IMR-90 (cell line): ENCODE data around the gene CDH13.

Experiments
- BHLHE40 ChIP-seq: fragments of 150-350 bp; IDR thresholded peaks from 2 replicates; pipeline ENCODE4 v1.6.1; 2016; ENCODE audit warnings: mild to moderate bottlenecking, low read depth, low read length
- CEBPB ChIP-seq: IDR thresholded peaks from 2 replicates; pipeline ENCODE4 v1.6.1; 2012; ENCODE audit warnings: low read depth, low read length, improper control_type of control experiment
- FOS ChIP-seq: fragments of 150-350 bp; IDR thresholded peaks from 2 replicates; pipeline ENCODE4 v1.6.1; 2016; ENCODE audit warnings: low read depth, low read length
- MAFK ChIP-seq: IDR thresholded peaks from 2 replicates; pipeline ENCODE4 v1.6.1; 2012; ENCODE audit warnings: low read depth, low read length, improper control_type of control experiment
- MXI1 ChIP-seq: IDR thresholded peaks from 2 replicates; pipeline ENCODE4 v1.6.1; 2012; ENCODE audit warnings: low read depth, mild to moderate bottlenecking, low read length, moderate library complexity, borderline replicate concordance
- NFE2L2 ChIP-seq: fragments of 150-350 bp; IDR thresholded peaks from 2 replicates; pipeline ENCODE4 v1.6.1; 2016; ENCODE audit warnings: low read depth, mild to moderate bottlenecking, low read length
- POLR2A ChIP-seq: IDR thresholded peaks from 2 replicates; pipeline ENCODE4 v1.6.1; 2012; ENCODE audit warnings: mild to moderate bottlenecking, low read depth, low read length
- RAD21 ChIP-seq: IDR thresholded peaks from 2 replicates; pipeline ENCODE4 v1.6.1; 2012; ENCODE audit warnings: low read length, improper control_type of control experiment
- RCOR1 ChIP-seq: IDR thresholded peaks from 2 replicates; pipeline ENCODE4 v1.6.1; 2012; ENCODE audit warnings: mild to moderate bottlenecking, low read length, improper control_type of control experiment; ENCODE audit not compliant: insufficient replicate concordance
- RFX5 ChIP-seq: IDR thresholded peaks from 2 replicates; pipeline ENCODE4 v1.8.0; 2012; ENCODE audit warnings: low read depth, mild to moderate bottlenecking, low read length, moderate library complexity
- TF ChIP-seq, protein P1 (sequence below): fragments of 150-350 bp; IDR thresholded peaks from 2 replicates; pipeline ENCODE4 v1.6.1; 2017; ENCODE audit warnings: mild to moderate bottlenecking, antibody characterized with exemption, low read length, low read depth
- TF ChIP-seq, protein P2 (sequence below): conservative IDR thresholded peaks from 2 replicates; pipeline ENCODE4 v1.5.1; 2012; ENCODE audit warnings: mild to moderate bottlenecking, low read depth, low read length, improper control_type of control experiment

DNA sequence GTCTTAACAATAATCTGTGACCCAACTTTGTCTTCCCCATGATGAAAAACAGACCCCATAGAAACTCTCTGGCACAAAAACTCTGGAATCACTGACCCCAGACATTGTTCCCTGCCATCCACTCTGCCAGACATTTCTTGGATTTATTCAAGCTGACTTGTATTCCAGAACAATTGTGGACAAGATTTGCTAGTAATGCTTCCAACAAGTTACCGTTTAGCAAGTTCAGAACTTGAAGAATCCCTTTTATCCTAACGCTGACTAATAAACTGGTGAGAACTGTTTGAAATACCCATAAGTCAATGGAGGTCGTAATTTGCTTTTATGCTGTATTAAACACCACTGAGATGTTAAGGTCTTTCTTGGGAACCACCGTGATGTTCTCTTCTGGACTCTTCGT is 1191.5 kb downstream of the CDH13 start:
- no peak for TF ChIP-seq RCOR1
- TF ChIP-seq, protein P1, sequence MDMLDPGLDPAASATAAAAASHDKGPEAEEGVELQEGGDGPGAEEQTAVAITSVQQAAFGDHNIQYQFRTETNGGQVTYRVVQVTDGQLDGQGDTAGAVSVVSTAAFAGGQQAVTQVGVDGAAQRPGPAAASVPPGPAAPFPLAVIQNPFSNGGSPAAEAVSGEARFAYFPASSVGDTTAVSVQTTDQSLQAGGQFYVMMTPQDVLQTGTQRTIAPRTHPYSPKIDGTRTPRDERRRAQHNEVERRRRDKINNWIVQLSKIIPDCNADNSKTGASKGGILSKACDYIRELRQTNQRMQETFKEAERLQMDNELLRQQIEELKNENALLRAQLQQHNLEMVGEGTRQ = no peak
- TF ChIP-seq RAD21 = no peak
- TF ChIP-seq, protein P2, sequence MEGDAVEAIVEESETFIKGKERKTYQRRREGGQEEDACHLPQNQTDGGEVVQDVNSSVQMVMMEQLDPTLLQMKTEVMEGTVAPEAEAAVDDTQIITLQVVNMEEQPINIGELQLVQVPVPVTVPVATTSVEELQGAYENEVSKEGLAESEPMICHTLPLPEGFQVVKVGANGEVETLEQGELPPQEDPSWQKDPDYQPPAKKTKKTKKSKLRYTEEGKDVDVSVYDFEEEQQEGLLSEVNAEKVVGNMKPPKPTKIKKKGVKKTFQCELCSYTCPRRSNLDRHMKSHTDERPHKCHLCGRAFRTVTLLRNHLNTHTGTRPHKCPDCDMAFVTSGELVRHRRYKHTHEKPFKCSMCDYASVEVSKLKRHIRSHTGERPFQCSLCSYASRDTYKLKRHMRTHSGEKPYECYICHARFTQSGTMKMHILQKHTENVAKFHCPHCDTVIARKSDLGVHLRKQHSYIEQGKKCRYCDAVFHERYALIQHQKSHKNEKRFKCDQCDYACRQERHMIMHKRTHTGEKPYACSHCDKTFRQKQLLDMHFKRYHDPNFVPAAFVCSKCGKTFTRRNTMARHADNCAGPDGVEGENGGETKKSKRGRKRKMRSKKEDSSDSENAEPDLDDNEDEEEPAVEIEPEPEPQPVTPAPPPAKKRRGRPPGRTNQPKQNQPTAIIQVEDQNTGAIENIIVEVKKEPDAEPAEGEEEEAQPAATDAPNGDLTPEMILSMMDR = no peak
- no peak for TF ChIP-seq CEBPB
- TF ChIP-seq POLR2A = no peak
- TF ChIP-seq RFX5 = no peak
- no peak for TF ChIP-seq MXI1
- no peak for TF ChIP-seq FOS
- no peak for TF ChIP-seq BHLHE40
- no peak for TF ChIP-seq NFE2L2
- no peak for TF ChIP-seq MAFK
